LNCaP clone FGC (cell line): ENCODE results near the gene OPRL1.

Experiments
- DNase-seq: peaks from one replicate; pipeline ENCODE4 v3.0.0-alpha.2; 2011; ENCODE audit warnings: low read depth
- H3K4me3 ChIP-seq: 2 replicates; pipeline ENCODE4 v1.5.1; 2011; ENCODE audit warnings: mild to moderate bottlenecking, low read depth, low read length, control low read depth
- CTCF ChIP-seq: IDR thresholded peaks from 2 replicates; pipeline ENCODE4 v1.5.1; 2012; ENCODE audit warnings: mild to moderate bottlenecking; ENCODE audit not compliant: control insufficient read depth, insufficient read depth; ENCODE audit errors: extremely low read depth

Gene OPRL1

DNA sequence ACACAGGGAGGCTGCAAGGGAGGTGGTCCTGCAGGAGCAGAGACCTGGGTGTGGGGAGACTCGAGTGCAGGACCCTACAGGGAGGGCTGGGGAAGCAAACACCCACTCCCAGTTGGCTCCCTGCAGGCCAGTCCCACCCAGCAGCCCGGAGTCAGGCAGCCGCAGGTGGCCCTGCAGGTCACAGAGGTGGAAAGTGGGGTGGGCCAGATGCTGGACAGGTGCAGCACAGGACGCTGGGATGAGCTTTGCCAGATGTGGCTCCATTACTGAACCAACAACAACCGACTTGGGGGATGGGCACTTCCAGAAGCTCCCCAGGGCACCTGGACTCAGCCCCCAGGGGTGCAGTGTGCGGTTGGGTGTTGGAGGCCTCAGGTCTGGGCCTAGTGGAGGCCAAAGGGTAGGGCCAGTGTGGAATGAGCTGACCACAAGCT, 57.7 kb downstream of the OPRL1 start:
- no peak for TF ChIP-seq CTCF
- DNase-seq, result no peak
- H3K4me3 ChIP-seq, result no peak overlapping the region

DNA sequence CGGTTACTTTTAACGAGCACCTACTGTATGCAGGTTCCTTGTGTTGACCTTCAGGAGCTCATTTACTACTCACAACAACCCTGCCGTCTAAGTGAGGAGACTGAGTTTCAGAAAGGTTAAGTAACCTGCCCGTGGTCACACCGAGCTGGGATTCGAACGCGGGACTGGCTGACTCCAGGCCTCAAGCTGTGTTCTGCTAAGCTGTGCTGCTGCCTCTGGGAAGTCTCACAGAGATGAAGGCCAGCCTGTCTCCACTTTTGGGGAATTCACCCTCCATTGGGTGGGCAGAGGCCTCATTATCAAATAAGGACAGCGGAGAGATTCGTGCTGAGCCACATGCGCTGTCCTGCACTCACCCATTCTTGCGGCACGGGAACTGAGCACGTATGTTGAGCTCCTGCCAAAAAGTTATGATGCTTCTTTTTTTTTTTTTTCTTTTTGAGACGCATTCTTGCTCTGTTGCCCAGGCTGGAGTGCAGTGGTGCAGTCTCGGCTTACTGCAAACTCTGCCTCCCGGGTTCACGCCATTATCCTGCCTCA, 58.5 kb downstream of the OPRL1 start:
- TF ChIP-seq CTCF, result no peak
- no peak overlapping the region for H3K4me3 ChIP-seq
- no peak for DNase-seq

DNA sequence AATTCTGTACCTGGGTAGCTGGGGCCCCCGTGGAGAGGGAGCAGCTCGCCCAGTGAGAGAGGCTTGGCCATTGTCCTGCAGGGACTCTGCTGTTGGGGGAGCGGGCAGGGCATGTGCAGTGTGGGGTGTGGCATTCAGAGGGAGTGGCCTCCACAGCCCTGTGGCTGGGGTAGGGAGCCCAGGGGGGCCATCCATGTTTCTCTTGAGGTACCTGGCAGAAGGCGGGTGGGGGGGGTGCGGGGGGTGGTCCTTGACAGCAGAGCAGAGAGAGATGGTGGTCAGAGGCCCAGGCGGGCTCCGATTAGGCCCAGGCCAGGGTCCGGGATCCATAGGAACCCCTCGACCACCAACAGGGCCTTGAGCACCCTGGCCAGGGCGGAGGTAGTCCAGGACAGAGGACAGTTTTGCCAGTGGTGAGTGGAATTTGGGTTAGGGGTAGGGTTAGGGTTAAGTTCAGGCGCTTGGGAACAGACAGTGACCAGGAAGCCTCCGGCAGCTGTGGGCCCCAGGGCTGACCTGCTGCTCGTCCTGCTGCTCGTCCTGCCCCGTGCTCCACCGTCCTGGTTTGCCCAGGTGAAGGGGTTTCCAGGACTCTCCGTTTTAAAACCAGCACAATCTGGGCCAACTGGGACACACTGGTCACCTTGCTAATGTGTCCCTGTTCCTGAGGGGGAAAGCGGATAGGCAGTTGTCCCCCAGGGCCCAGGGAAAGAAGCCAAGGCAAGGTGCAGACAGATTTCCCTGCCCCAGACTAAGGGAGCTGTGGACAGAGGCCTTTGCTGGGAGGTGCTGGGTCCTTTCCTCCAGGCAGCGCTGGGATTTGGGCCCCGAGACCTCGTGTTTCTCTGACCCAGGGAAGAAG, 59.5 kb downstream of the OPRL1 start:
- DNase-seq, result no peak
- H3K4me3 ChIP-seq, result no peak overlapping the region
- TF ChIP-seq CTCF, result no peak

DNA sequence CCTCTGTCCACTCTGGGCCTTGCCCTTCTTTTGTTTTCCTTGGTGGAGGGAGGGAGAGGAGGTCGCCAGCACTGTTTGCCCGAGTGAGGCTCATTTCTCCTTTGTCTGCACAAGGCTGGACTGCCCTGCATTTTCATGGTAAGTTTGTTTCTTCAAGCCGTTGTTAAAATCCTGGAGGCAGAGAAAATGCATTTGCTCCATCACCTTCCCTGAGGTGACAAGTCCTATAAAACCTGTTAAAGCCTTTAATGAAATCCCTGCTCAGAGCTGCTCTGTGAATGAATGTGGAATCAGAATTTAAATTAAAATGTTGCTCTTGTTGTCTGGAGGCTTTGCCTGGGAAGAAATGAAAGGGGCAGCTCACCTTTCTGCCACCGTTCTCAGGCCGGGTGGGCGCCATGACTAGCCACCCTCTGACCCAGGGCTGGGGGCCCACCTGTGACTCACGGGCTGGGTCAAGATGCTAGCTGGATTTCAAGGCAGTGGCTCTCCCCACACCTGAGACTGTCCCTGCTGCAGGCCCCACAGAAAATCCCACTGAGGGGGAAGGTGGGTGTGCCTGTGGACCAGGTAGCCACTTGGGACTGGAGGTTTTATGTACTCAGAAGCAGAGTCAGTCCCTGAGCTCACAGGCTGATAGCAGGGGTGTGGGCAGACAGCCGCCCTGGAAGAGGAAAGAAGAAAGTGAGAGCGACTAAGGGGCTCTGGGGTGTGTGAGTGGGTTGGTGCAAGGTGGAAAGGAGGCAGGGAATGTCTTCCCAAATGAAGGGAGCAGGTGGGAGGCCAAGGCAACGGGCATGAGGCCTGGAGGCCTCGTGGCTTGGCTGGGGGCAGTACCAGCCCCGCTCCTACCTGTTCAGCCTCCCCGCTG, 60.4 kb downstream of the OPRL1 start:
- H3K4me3 ChIP-seq, result no peak overlapping the region
- no peak for DNase-seq
- no peak for TF ChIP-seq CTCF

DNA sequence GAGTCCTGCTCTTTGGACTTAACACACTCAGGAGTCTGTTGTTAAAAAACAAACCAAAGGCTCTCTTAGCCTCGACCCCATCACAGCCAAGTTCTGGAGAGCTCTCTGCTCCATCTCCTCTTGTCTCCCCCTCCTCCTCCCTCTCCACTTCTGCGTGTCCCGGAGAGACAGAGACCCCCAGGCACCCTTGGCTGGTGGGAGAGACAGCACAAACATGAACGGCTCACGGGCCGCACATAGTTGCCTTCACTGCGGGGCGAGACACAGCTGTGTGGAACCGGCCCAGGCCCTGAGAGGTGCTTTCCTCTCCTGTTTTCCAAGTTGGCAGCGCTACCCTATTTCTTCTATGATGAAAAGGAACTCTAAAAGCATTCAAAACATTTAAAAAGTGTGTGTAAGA, 61.1 kb downstream of the OPRL1 start:
- TF ChIP-seq CTCF, result no peak
- DNase-seq, result no peak
- no peak overlapping the region for H3K4me3 ChIP-seq

DNA sequence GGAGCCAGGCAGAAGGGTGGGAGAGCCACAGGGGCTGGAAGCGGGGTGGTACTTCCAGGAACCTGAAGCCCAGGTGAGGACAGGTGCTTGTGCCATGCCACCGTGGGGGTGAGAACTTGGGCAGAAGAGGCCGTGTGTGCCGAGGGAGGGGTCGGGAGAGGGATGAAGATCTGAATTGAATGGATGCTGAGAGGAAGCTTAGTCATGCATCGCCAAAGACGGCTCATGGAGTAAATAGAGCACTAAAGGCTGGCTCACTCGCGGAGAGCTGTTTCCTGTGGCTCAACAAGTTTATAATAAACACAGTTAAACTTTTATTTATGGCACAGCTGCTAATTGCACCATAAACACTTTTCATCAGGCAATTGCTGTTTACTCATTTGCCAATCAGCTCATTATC, 62.7 kb downstream of the OPRL1 start:
- H3K4me3 ChIP-seq, result no peak overlapping the region
- no peak for TF ChIP-seq CTCF
- DNase-seq, result no peak
